H9 (cell line): ENCODE results near the gene MAPT. TPM values are rescaled to one million over a fixed set of nuclear protein-coding genes. Genes with fewer than 3 reads are reported as not detected.

Source experiments
- DNase-seq: peaks from one replicate; pipeline ENCODE4 v3.0.0-alpha.2; 2017
- H2AFZ ChIP-seq: one replicate; pipeline ENCODE4 v1.6.1; 2013; ENCODE audit warnings: mild to moderate bottlenecking, low read length, control low read depth, moderate library complexity
- H2AK5ac ChIP-seq: 2 replicates; pipeline ENCODE4 v1.6.1; 2013; ENCODE audit warnings: low read length, control low read depth, mixed read lengths; ENCODE audit not compliant: insufficient read length
- H2BK120ac ChIP-seq: one replicate; pipeline ENCODE4 v1.6.1; 2013; ENCODE audit warnings: low read depth, mild to moderate bottlenecking, low read length, control low read depth, inconsistent platforms; ENCODE audit not compliant: poor library complexity, severe bottlenecking
- H2BK12ac ChIP-seq: 2 replicates; pipeline ENCODE4 v1.6.1; 2013; ENCODE audit warnings: low read length, control low read depth, mixed read lengths, low read depth; ENCODE audit not compliant: insufficient read length
- H2BK15ac ChIP-seq: 2 replicates; pipeline ENCODE4 v1.6.1; 2013; ENCODE audit warnings: low read depth, low read length, control low read depth
- H2BK20ac ChIP-seq: one replicate; pipeline ENCODE4 v1.6.1; 2013; ENCODE audit warnings: low read depth, mild to moderate bottlenecking, low read length, control low read depth, inconsistent platforms; ENCODE audit not compliant: poor library complexity, severe bottlenecking
- H2BK5ac ChIP-seq: 2 replicates; pipeline ENCODE4 v1.6.1; 2013; ENCODE audit warnings: low read length, control low read depth, mixed read lengths; ENCODE audit not compliant: insufficient read length
- H3K14ac ChIP-seq: 2 replicates; pipeline ENCODE4 v1.6.1; 2013; ENCODE audit warnings: low read length, control low read depth; ENCODE audit not compliant: insufficient read depth
- H3K18ac ChIP-seq: 2 replicates; pipeline ENCODE4 v1.6.1; 2013; ENCODE audit warnings: low read depth, mild to moderate bottlenecking, mixed read lengths, low read length, control low read depth; ENCODE audit not compliant: insufficient read length
- H3K23ac ChIP-seq: 2 replicates; pipeline ENCODE4 v1.6.1; 2013; ENCODE audit warnings: low read length, control low read depth, mixed read lengths, low read depth; ENCODE audit not compliant: insufficient read length
- H3K23me2 ChIP-seq: 2 replicates; pipeline ENCODE4 v1.6.1; 2013; ENCODE audit warnings: low read depth, mild to moderate bottlenecking, mixed read lengths, low read length, control low read depth; ENCODE audit not compliant: insufficient read length, poor library complexity, severe bottlenecking
- H3K27ac ChIP-seq: 2 replicates; pipeline ENCODE4 v1.5.1; 2013; ENCODE audit warnings: low read length, control low read depth, mixed read lengths, low read depth; ENCODE audit not compliant: insufficient read length
- H3K27me3 ChIP-seq: 2 replicates; pipeline ENCODE4 v1.6.1; 2013; ENCODE audit warnings: low read length, control low read depth, inconsistent platforms; ENCODE audit not compliant: insufficient read depth
- H3K4ac ChIP-seq: 2 replicates; pipeline ENCODE4 v1.6.1; 2013; ENCODE audit warnings: low read depth, mild to moderate bottlenecking, control low read depth, inconsistent platforms, low read length, moderate library complexity
- H3K4me1 ChIP-seq: 2 replicates; pipeline ENCODE4 v1.6.1; 2013; ENCODE audit warnings: low read length, control low read depth, inconsistent platforms; ENCODE audit not compliant: insufficient read depth
- H3K4me2 ChIP-seq: 2 replicates; pipeline ENCODE4 v1.6.1; 2013; ENCODE audit warnings: low read length, control low read depth, mixed read lengths; ENCODE audit not compliant: insufficient read length, insufficient read depth
- H3K56ac ChIP-seq: 2 replicates; pipeline ENCODE4 v1.6.1; 2013; ENCODE audit warnings: low read depth, mild to moderate bottlenecking, mixed read lengths, low read length, control low read depth; ENCODE audit not compliant: insufficient read length
- H3K79me1 ChIP-seq: 2 replicates; pipeline ENCODE4 v1.6.1; 2013; ENCODE audit warnings: low read depth, mild to moderate bottlenecking, moderate library complexity, low read length, control low read depth, inconsistent platforms; ENCODE audit not compliant: insufficient read depth, poor library complexity, severe bottlenecking
- H3K79me2 ChIP-seq: 2 replicates; pipeline ENCODE4 v1.6.1; 2013; ENCODE audit warnings: low read length, control low read depth, inconsistent platforms; ENCODE audit not compliant: insufficient read depth
- H3K9ac ChIP-seq: 2 replicates; pipeline ENCODE4 v1.6.1; 2013; ENCODE audit warnings: low read length, control low read depth, mixed read lengths; ENCODE audit not compliant: insufficient read length; ENCODE audit errors: extremely low read depth
- H3K9me3 ChIP-seq: one replicate; pipeline ENCODE4 v1.6.1; 2013; ENCODE audit warnings: low read depth, low read length, inconsistent platforms; ENCODE audit not compliant: control insufficient read depth
- H3T11ph ChIP-seq: one replicate; pipeline ENCODE4 v1.6.1; 2013; ENCODE audit warnings: mild to moderate bottlenecking, low read length, control low read depth, inconsistent platforms
- H4K20me1 ChIP-seq: one replicate; pipeline ENCODE4 v1.6.1; 2013; ENCODE audit not compliant: control insufficient read depth, insufficient read length, insufficient read depth
- H4K5ac ChIP-seq: 2 replicates; pipeline ENCODE4 v1.6.1; 2013; ENCODE audit warnings: low read depth, mild to moderate bottlenecking, mixed read lengths, low read length, control low read depth; ENCODE audit not compliant: insufficient read length
- H4K8ac ChIP-seq: replicated peaks from 2 replicates; pipeline ENCODE4 v1.6.1; 2013; ENCODE audit warnings: low read length, control low read depth, mixed read lengths, low read depth; ENCODE audit not compliant: insufficient read length
- H4K91ac ChIP-seq: 2 replicates; pipeline ENCODE4 v1.6.1; 2013; ENCODE audit warnings: low read depth, mild to moderate bottlenecking, moderate library complexity, mixed read lengths, low read length, control low read depth; ENCODE audit not compliant: insufficient read length
- H3K27ac Mint-ChIP-seq, 3 experiments: 2 replicates in 2 of 3; 3 replicates in 1 of 3; pipeline ENCODE4 v1.8.0; 2020 to 2021; ENCODE audit warnings: mixed read lengths in 3 of 3, mild to moderate bottlenecking in 1 of 3, moderate library complexity in 1 of 3
- H3K27me3 Mint-ChIP-seq: 2 replicates; pipeline ENCODE4 v1.8.0; 2021; ENCODE audit warnings: low read depth, mild to moderate bottlenecking, moderate library complexity, mixed read lengths
- H3K36me3 Mint-ChIP-seq, 3 experiments: 2 replicates in 2 of 3; 3 replicates in 1 of 3; pipeline ENCODE4 v1.8.0; 2020 to 2021; ENCODE audit warnings: low read depth in 3 of 3, mixed read lengths in 3 of 3; ENCODE audit not compliant: insufficient read depth in 1 of 3
- H3K4me1 Mint-ChIP-seq, 2 experiments: 2 replicates each; pipeline ENCODE4 v1.8.0; 2020; ENCODE audit warnings: mixed read lengths in 2 of 2
- H3K4me3 Mint-ChIP-seq, 2 experiments: 2 replicates in 1 of 2; 3 replicates in 1 of 2; pipeline ENCODE4 v1.8.0; 2020 to 2021; ENCODE audit warnings: mild to moderate bottlenecking in 2 of 2, mixed read lengths in 2 of 2, moderate library complexity in 1 of 2
- H3K9me3 Mint-ChIP-seq, 2 experiments: 2 replicates in 1 of 2; 3 replicates in 1 of 2; pipeline ENCODE4 v1.8.0; 2020; ENCODE audit warnings: mild to moderate bottlenecking in 2 of 2, mixed read lengths in 2 of 2, moderate library complexity in 1 of 2
- WGBS: extraction: QIAGEN DNeasy Blood & Tissue Kit; methylation state at CpG from one replicate; pipeline ENCODE4 v1.1.7; 2013; ENCODE audit warnings: missing lambda C conversion rate, low lambda C conversion rate, mixed read lengths; ENCODE audit not compliant: insufficient read length; ENCODE audit errors: extremely low coverage; 5-methylcytosine and 5-hydroxymethylcytosine counted together
- total RNA-seq: library from RNA; stranded (reverse); gene quantifications from 2 replicates; pipeline ENCODE4 v1.2.1, GENCODE V29; 2021
- TF ChIP-seq, protein P1 (sequence below): fragments of 200-600 bp; sonication (generic); conservative IDR thresholded peaks from 3 replicates; pipeline ENCODE4 v1.8.0; 2021; ENCODE audit warnings: antibody characterized with exemption, mild to moderate bottlenecking

Gene MAPT
- total RNA-seq, 1 experiment from 2014 or later, result 1.6 TPM

DNA sequence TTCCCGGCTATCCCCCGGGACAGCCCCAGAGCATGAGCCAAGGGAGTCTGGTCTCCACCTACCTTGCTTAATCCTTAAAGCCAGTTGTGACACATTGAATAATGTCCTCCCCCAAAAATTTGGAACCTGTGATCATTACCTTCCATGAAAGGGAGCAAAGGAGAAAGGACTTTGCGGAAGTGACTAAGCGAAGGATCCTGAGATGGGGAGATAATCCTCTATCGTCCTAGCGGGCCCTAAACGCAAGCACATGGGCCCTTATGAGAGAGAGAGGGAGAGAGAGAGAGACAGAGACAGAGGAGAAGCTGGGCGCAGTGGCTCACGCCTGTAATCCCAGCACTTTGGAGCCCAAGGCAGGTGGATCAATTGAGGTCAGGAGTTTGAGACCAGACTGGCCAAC lies 40.1 kb upstream of the MAPT start:
- Histone ChIP-seq H2BK5ac (no peak overlapping the region), H4K8ac (no peak overlapping the region), H3K23me2 (no peaks in the 10 kb centered on the region), H3K4ac (no peak overlapping the region), H4K91ac (no peak overlapping the region), H3K4me2 (no peak overlapping the region), H3K56ac (no peak overlapping the region), H3K23ac (no peak overlapping the region), H3K4me1 (no peaks in the 10 kb centered on the region), H3K27ac (no peak overlapping the region), H3K27me3 (peaks cover 3% of the 10 kb centered on the region), H2BK120ac (no peak overlapping the region), H2BK20ac (no peak overlapping the region), H2AFZ (no peak overlapping the region), H3K18ac (no peak overlapping the region), H2BK12ac (no peak overlapping the region), H3T11ph (no peak overlapping the region), H4K20me1 (no peaks in the 10 kb centered on the region), H3K9me3 (no peaks in the 10 kb centered on the region), H2AK5ac (no peak overlapping the region), H3K79me1 (no peaks in the 10 kb centered on the region), H2BK15ac (no peak overlapping the region), H3K14ac (no peak overlapping the region; the same call in 1 of the 2 replicates), H3K79me2 (no peaks in the 10 kb centered on the region), H4K5ac (no peak overlapping the region), H3K9ac (no peak overlapping the region)
- H3K4me3 Mint-ChIP-seq, result no peak overlapping the region; a peak in 1 of 5 replicates
- TF ChIP-seq, protein P1, sequence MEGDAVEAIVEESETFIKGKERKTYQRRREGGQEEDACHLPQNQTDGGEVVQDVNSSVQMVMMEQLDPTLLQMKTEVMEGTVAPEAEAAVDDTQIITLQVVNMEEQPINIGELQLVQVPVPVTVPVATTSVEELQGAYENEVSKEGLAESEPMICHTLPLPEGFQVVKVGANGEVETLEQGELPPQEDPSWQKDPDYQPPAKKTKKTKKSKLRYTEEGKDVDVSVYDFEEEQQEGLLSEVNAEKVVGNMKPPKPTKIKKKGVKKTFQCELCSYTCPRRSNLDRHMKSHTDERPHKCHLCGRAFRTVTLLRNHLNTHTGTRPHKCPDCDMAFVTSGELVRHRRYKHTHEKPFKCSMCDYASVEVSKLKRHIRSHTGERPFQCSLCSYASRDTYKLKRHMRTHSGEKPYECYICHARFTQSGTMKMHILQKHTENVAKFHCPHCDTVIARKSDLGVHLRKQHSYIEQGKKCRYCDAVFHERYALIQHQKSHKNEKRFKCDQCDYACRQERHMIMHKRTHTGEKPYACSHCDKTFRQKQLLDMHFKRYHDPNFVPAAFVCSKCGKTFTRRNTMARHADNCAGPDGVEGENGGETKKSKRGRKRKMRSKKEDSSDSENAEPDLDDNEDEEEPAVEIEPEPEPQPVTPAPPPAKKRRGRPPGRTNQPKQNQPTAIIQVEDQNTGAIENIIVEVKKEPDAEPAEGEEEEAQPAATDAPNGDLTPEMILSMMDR, result no peak
- H3K4me1 Mint-ChIP-seq, result peaks cover 0 to 10% of the 10 kb centered on the region in 2 experiments; a peak in 3 of 4 replicates
- WGBS, result no CpG with 5 or more reads among the region's 9 CpGs
- H3K36me3 Mint-ChIP-seq, result no peaks in the 10 kb centered on the region
- H3K27me3 Mint-ChIP-seq, result peaks cover 28% of the 10 kb centered on the region
- H3K9me3 Mint-ChIP-seq, result 0 out of 5 replicates have a peak, but pooled peaks cover 0 to 3% of the 10 kb centered on the region in 2 experiments
- DNase-seq, result no peak
- no peak overlapping the region for H3K27ac Mint-ChIP-seq
